ENCODE measurements around the gene COL28A1. TPM values are rescaled to one million over a fixed set of nuclear protein-coding genes. Genes with fewer than 3 reads are reported as not detected.

COL28A1 gene
- total and polyA plus RNA-seq, 2 experiments from 2014 or later = 0.31 to 0.70 TPM

DNA sequence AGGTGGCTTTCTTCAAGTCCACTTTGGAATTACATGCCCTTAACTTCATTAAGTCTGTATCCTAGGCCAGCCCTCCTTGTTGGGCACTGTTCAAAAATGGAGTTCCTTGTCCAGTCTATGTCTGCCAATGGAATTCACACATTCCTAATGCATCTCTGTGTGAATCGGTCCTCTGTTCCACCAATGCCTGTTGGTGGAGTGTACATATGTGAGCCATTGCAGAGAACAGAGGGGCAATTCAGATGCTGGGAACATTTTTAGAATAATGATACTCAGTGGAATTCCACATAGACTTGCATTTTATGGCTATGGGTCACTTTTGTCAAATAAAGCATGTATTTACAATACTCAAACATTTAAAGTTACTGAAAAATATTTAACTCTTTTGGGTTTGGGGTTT lies 108.3 kb downstream of the COL28A1 start (continued):
- no peak for TF ChIP-seq REST (IDR thresholded peaks at IDR 0.05; ENCODE audit: unreplicated experiment)
- no peak for TF ChIP-seq CREB1 (CRISPR knock-in tag; IDR thresholded peaks at IDR 0.05; ENCODE audit: low read depth)
- no peak for TF ChIP-seq ZNF331 (CRISPR knock-in tag; IDR thresholded peaks at IDR 0.05; ENCODE audit: low read depth)
- TF ChIP-seq EZH2 (IDR thresholded peaks at IDR 0.05; ENCODE audit: low read depth, unreplicated experiment) = no peak
- no peak for TF ChIP-seq ETS1 (IDR thresholded peaks at IDR 0.05)

- Histone ChIP-seq H3K9me2 (ENCODE audit: insufficient read depth) (peaks cover 2% of the 10 kb centered on the region; the same call in 1 of the 2 replicates), H2AFZ (peak overlapping the region; percentile 34; the same call in 1 of the 2 replicates), H3K27ac (ENCODE audit: low read depth) (no peak overlapping the region), H3K4me2 (no peak overlapping the region), H4K20me1 (replicated peaks; ENCODE audit: insufficient read depth) (no peaks in the 10 kb centered on the region), H3K27me3 (ENCODE audit: insufficient read depth) (no peaks in the 10 kb centered on the region), H3F3A (replicated peaks; ENCODE audit: low read depth) (no peaks in the 10 kb centered on the region), H3K79me2 (replicated peaks; ENCODE audit: insufficient read depth) (no peaks in the 10 kb centered on the region), H3K4me3 (no peak overlapping the region), H3K4me1 (ENCODE audit: insufficient read depth) (no peaks in the 10 kb centered on the region), H3K36me3 (ENCODE audit: insufficient read depth) (no peaks in the 10 kb centered on the region)
- Mint-ChIP-seq H3K4me3 (no peak overlapping the region), H3K36me3 (ENCODE audit: low read depth) (no peaks in the 10 kb centered on the region), H3K27me3 (ENCODE audit: insufficient read depth, low read depth, poor library complexity) (no peaks in the 10 kb centered on the region), H3K9me3 (no peaks in the 10 kb centered on the region), H3K4me1 (peaks cover 14% of the 10 kb centered on the region), H3K27ac (no peak overlapping the region)
- ATAC-seq = no peak
- DNase-seq (ENCODE audit: low spot score) = no peak
- TF ChIP-seq REST (IDR thresholded peaks at IDR 0.05; ENCODE audit: unreplicated experiment) (no peak), EZH2 (IDR thresholded peaks at IDR 0.05; ENCODE audit: low read depth, unreplicated experiment) (no peak), STAT1 (IDR thresholded peaks at IDR 0.05; ENCODE audit: unreplicated experiment) (no peak), NANOG (IDR thresholded peaks at IDR 0.05; ENCODE audit: borderline replicate concordance) (no peak), JUNB (IDR thresholded peaks at IDR 0.05; ENCODE audit: unreplicated experiment) (no peak), POLR2AphosphoS5 (IDR thresholded peaks at IDR 0.05; ENCODE audit: low read depth) (no peak), ZNF331 (CRISPR knock-in tag; IDR thresholded peaks at IDR 0.05; ENCODE audit: low read depth) (no peak), CTCF (conservative IDR thresholded peaks at IDR 0.05; ENCODE audit: low read depth in 2 of 2) (no peak), ZNF114 (CRISPR knock-in tag; IDR thresholded peaks at IDR 0.05) (no peak), EZH2phosphoT487 (IDR thresholded peaks at IDR 0.05; ENCODE audit: unreplicated experiment) (no peak), CREB1 (CRISPR knock-in tag; IDR thresholded peaks at IDR 0.05; ENCODE audit: low read depth) (no peak), ETS1 (IDR thresholded peaks at IDR 0.05) (no peak)
Observed at GRCh38 chr7:7426676-7427075, 109.0 kb downstream of the COL28A1 start.
